Urothelium cell line (cell line): ENCODE data around the gene ME3.
A peak's percentile ranks its signal among the peaks of the same experiment; 100 is the strongest.

Experiments
- DNase-seq: peaks from one replicate; pipeline ENCODE4 v3.0.0; 2011; ENCODE audit warnings: low spot score, mixed read lengths
- FAIRE-seq: peaks from 2 replicates; lab custom pipeline; 2011; peaks lifted over from hg19 to GRCh38; lab: Jason Lieb, UNC

The ME3 gene

DNA sequence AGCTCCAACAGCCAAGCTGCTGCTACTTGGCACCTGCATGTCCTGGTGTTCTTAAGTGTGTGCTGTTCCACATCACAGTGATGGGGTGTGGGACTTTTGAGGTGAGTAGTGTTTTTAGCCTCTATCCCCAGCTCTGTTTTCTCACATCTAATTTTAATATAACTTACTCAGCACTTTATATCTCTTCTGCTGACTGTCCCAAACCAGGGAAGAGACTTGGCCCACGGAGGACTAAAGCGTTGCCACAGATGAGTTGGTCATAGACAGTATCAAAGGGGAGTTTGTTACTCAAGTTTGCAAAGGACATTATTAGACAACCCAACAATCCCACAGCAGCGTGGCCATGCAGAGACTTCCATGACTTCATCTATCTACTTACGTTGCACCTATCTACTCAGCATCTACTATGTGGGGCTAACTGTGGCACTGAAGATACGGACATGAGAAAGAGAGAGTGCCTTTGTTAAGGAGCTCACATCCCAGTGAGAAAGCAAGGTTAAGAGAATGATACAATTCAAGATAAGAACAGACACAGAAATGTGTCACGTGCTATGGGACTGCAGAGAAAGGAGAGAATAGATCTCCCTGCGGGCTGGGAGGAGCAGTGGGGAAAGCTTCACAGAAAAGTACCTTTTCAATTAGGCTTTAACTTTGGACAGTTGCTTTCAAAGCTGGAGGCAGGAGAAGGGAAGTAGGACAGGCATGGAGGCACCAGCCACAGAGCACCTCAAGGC lies 82.4 kb downstream of the ME3 start:
- no peak for FAIRE-seq
- no peak for DNase-seq

DNA sequence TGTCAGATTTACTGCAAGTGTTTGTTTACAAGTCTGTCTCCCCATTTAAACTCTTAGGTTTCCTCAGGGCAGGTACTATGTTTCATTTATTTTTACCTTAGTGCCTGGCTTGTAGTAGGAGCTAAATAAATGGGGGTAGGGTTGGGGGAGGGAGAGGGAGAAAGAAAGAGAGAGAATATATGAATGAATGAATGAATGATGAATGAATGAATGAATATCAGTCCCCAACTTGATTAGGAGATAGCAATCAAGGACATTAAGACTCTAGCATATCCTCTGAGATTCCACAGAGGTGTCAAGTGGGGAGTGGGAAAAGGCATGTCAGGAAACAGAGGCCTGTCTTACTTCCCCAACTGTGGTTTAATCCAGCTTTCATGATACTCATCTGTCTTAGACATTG lies 83.2 kb downstream of the ME3 start:
- DNase-seq (no peak), FAIRE-seq (no peak)

DNA sequence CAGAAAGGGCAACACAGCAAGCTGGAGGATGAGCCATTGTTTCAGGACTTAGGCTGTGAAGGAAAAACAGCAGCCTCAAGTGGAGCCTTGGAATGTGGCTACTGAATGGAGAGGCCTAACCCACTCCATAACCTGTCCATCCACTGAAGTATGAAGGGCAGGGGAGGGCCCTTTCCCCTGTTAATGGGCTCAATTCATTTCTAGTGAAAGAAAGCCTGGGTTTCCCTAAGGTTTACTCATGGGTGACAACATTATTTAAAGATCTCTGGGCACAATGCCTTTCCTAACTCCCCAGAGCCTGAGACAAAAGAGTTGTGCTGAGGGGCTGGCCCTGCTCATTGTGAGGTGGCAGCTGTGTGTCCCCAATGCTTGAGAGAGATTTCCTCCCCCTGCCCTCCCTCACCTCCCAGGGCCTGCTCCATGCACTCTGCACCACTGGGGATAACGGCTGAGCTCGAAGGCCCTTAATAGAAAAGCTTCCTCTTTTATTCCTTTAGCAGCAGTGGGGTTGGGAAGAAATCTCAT lies 83.8 kb downstream of the ME3 start:
- DNase-seq (no peak), FAIRE-seq (no peak)

- DNase-seq (no peak), FAIRE-seq (no peak)
Observed at GRCh38 chr11:86587264-86588193, 84.9 kb downstream of the ME3 start.

DNA sequence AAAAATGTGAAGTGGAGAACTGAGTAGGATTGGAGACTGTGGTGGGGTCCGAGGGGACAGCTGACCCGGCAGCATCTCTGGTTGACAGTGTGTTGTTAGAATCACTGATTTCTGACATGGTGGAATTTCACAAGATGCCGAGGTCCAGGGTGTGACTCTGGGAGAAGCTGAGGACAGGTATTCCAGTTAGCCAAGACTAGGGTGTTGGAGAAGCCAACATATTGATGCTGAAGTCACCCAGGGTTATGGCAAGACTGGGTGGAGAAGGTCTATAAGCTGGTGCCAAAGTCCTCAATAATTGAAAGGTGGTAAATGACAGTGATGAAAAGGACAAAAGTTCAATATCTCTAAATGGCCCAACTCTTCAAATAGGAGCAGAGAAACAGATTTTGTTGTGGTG lies 86.1 kb downstream of the ME3 start:
- no peak for FAIRE-seq
- DNase-seq, result no peak

GRCh38 chr11:86582898-86583297 lies 89.5 kb downstream of the ME3 start:
- DNase-seq, result no peak
- no peak for FAIRE-seq

- FAIRE-seq, result no peak
- DNase-seq, result no peak
Observed at GRCh38 chr11:86580535-86580934, 91.9 kb downstream of the ME3 start.

DNA sequence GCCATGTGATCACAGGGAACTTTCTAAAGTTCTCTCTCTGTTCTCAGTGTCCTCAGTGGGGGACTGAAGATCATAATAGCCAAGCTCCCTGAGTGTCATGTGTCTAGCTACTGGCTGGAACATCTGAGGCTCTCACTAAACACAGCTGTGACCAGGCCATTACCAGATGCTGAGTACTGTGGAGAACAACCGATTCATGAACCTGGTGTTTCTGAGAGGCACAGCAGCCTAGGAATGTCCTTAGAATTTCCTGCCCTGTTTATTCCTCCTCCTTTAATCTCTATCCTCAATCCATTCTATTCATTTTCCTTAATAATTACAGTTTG lies 93.0 kb downstream of the ME3 start:
- no peak for DNase-seq
- no peak for FAIRE-seq

GRCh38 chr11:86578727-86579405 lies 93.5 kb downstream of the ME3 start:
- DNase-seq, result no peak
- no peak for FAIRE-seq

DNA sequence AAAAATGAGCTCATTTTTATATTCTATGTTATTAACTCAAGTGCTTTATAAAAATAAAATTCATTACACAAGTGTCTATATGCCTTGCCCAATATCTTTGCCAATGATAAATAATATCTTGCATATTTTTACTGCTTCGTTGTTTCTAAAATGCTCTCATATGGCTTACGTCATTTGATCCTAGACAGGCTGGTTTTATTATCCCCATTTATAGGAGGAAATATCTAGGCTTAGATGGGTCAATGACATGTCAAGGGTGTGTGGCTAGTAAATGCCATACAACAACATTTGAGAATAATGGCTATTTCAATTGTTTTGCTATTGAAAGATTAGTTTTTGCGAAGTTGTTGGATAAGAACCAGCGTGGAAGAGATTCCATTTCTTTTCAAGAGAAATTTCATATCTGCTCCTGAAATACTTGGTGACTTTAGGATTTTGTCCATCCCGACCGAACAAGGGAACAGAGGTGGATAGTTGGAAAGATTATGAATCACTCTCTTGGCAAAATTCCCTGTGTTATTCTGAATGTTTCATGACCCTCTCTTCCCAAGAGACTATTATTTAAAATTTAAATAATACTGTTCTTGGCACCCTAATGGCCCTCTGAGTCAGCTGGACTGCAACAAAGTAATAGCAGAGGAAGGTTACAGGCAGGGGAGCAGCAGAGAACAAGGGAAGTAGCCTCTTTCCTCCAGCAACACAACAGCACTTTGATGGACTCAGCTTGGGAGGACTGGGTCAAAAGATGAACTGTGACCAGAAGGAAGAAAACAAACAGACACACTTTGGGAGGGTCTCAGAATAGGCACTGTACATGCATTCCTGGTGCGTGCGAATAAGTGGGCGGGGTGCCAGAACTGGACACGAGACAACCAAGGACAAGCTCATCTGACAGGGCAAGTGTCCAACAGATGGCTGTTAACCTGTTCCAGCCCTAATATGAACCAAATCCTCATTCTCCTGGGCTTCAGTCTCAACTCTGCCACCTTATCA lies 94.5 kb downstream of the ME3 start:
- DNase-seq (peak; percentile 76), FAIRE-seq (no peak)

DNA sequence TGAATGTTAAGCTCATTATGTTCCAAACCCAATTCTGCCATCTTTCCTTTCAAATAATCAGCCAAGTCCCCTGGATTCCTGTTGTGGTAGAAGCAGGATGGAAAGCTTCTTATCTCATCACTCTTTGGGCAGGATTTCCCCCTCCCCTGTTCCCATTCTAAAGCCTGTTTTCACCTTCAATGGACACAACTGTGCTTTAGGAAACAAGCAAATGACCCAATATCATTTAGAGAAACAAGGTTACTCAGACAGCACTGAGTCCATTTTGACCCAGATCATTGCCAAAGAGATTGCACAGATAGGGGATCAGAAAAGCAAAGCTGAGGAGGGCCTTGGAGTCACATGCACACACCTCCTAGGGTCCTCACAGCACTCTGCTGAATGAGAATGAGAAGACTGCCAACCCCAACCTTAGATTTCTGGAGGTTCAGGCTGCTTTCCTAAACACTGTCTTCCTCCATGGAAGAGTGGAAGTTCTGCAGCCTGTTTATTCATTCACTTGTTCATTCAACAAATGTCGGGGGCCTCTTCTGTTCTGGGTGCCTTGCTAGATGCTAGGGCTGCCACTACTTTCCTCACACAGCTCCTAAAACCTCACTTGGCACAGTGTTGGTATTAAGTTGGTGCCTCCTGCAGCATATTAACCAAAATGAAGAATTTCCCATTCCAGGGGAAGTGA lies 95.3 kb downstream of the ME3 start:
- no peak for DNase-seq
- no peak for FAIRE-seq

DNA sequence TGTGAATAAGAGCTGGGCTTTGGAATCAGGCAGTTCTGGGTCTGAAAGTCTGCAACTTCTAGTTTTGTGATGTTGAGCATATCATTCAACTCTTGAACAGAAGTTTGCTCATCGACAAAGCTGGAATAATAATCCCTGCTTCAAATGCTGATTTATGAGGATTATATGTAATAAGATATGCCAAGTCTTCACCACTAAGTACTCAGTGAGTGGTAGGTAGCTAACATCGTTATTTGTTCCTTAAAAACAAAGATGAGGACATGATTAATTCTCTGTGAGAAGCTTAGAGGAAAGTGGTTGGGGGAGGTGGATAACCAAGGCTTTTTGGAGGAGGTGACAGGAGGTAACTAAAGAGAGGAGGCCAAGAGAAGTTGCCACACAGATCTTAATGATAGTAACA lies 96.5 kb downstream of the ME3 start:
- no peak for DNase-seq

GRCh38 chr11:86575208-86575855 lies 97.1 kb downstream of the ME3 start:
- FAIRE-seq (no peak), DNase-seq (no peak)

More for the DNA sequence above, 96.5 kb downstream of the ME3 start:
- FAIRE-seq, result no peak

DNA sequence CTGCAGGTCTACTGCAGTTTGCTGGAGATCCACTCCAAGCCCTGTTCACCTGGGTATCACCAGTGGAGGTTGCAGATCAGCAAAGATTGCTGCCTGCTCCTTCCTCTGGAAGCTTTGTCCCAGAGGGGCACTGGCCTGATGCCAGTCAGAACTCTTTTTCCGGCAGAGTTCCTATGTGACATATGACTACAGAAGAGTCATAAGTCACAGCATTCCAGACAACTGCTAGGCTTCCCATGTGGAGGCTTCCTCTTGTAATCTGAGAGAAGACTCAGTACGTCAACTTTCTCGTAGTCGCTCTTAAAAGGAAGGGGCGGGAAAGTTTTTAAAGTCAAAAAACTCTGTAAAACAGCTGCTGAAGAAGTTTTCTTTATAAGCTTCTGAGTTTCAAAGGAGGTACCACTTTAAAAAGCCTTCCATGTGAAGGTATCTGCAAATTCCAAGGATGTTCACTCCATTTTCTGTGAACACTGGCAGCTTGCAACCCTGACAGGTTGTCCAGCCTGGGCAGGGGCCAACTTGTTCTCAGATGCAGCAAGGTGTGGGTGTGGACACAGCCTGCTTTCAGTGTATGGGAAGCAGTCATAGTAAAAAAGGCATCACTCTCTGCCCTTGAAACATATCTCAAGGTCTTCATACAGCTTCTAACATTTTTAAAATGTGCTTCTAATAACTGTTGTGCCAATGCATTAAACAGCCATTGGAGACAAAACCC lies 97.8 kb downstream of the ME3 start:
- no peak for FAIRE-seq
- DNase-seq, result no peak

DNA sequence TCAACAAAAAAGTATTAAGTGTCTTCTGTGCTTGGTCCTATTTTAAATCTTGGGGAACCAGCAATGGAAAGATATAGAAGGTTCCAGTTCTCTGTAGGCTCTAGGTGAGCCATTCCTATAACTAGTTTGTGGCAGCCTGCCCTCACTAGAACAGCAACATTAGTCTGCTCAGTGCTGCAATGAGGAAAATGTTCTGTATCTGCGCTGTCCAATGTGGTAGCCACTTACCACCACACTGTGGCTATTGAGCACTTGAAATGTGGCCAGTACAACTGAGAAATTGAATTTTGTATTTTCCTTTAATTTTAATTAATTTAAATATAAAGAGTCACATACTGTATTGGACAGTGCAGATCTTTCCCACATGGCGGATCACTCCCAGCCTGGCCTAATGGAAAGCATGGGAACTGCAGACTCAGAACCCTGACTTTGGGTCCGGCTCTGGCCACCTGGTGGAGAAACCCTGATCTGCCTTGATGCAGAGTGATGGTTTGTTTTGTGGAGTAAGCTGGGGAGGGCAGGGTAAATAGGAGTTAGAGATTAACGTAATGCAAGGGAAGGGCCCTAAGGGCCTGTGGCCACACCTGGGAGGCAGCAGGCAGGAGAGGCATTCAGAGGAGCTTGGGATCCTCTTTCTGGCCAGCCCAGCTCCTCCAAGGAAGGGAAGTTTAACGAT lies 101.0 kb downstream of the ME3 start:
- DNase-seq (no peak), FAIRE-seq (no peak)

GRCh38 chr11:86570451-86570850 lies 102.0 kb downstream of the ME3 start:
- DNase-seq, result no peak
- no peak for FAIRE-seq

- no peak for DNase-seq
- FAIRE-seq, result no peak
Observed at GRCh38 chr11:86570020-86570419, 102.4 kb downstream of the ME3 start.

- DNase-seq (no peak), FAIRE-seq (no peak)
Observed at GRCh38 chr11:86569109-86569508, 103.3 kb downstream of the ME3 start.
